Common myeloid progenitor, CD34-positive (primary cell): ENCODE measurements around the gene CD244.

ENCODE experiments used
- CTCF ChIA-PET: fragments of 350-600 bp; sonication (Branson Sonifier 250); formaldehyde crosslinking; loops from one replicate; lab custom pipeline; 2021; ENCODE audit warnings: antibody characterized with exemption; lab: Charles Lee
- POLR2A ChIA-PET: fragments of 350-600 bp; sonication (Branson Sonifier 250); formaldehyde crosslinking; loops from one replicate; lab custom pipeline; 2021; ENCODE audit warnings: antibody characterized with exemption; lab: Charles Lee
- DNase-seq, 3 donors: peaks; one replicate each; pipeline versions ENCODE4 v3.0.0 to v3.0.0-alpha.2; 2013
- H3K27ac ChIP-seq, 2 experiments: 1 replicate in 1 of 2; 2 replicates in 1 of 2; pipeline ENCODE4 v1.7.0; 2013; ENCODE audit warnings: inconsistent platforms in 2 of 2, low read length in 2 of 2, mild to moderate bottlenecking in 2 of 2, low read depth in 1 of 2, moderate library complexity in 1 of 2; ENCODE audit not compliant: severe bottlenecking in 2 of 2, insufficient read depth in 1 of 2, poor library complexity in 1 of 2
- H3K27me3 ChIP-seq, 5 experiments: replicated peaks in 2 of 5; 1 replicate in 3 of 5; 2 replicates in 2 of 5; pipeline versions ENCODE4 v1.6.1 to v1.7.0; 2013; ENCODE audit warnings: low read length in 4 of 5, mild to moderate bottlenecking in 2 of 5, moderate library complexity in 2 of 5, inconsistent platforms in 1 of 5; ENCODE audit not compliant: insufficient read depth in 5 of 5, control insufficient read depth in 4 of 5
- H3K36me3 ChIP-seq, 4 experiments: 1 replicate in 2 of 4; 2 replicates in 2 of 4; pipeline versions ENCODE4 v1.6.1 to v1.7.0; 2013; ENCODE audit warnings: low read length in 3 of 4, control low read depth in 1 of 4, mild to moderate bottlenecking in 1 of 4; ENCODE audit not compliant: control insufficient read depth in 4 of 4, insufficient read depth in 4 of 4
- H3K4me1 ChIP-seq, 4 experiments: 1 replicate in 3 of 4; 2 replicates in 1 of 4; pipeline versions ENCODE4 v1.6.1 to v1.7.1; 2013; ENCODE audit warnings: low read length in 3 of 4, mild to moderate bottlenecking in 3 of 4, control low read depth in 1 of 4, inconsistent platforms in 1 of 4, moderate library complexity in 1 of 4; ENCODE audit not compliant: control insufficient read depth in 4 of 4, insufficient read depth in 4 of 4; ENCODE audit errors: control extremely low read depth in 1 of 4
- H3K4me3 ChIP-seq, 7 experiments: 1 replicate in 4 of 7; 2 replicates in 3 of 7; pipeline versions ENCODE4 v1.5.1 to v1.7.0; 2013; ENCODE audit warnings: mild to moderate bottlenecking in 7 of 7, low read length in 6 of 7, moderate library complexity in 6 of 7, inconsistent platforms in 2 of 7, low read depth in 2 of 7, control low read depth in 1 of 7; ENCODE audit not compliant: insufficient read depth in 4 of 7, control insufficient read depth in 1 of 7; ENCODE audit errors: extremely low read depth in 1 of 7
- H3K9me3 ChIP-seq, 5 experiments: 1 replicate in 4 of 5; 2 replicates in 1 of 5; pipeline versions ENCODE4 v1.6.1 to v1.7.1; 2013; ENCODE audit warnings: low read length in 4 of 5, mild to moderate bottlenecking in 2 of 5, inconsistent platforms in 1 of 5, low read depth in 1 of 5, moderate library complexity in 1 of 5; ENCODE audit not compliant: control insufficient read depth in 4 of 5, insufficient read depth in 2 of 5; ENCODE audit errors: control extremely low read depth in 1 of 5
- WGBS: methylation state at CpG from one replicate; pipeline ENCODE4 v1.1.5; 2013; ENCODE audit not compliant: insufficient coverage; 5-methylcytosine and 5-hydroxymethylcytosine counted together

The CD244 gene

GRCh38 chr1:160797861-160798273, 64.8 kb downstream of the CD244 start:
- peak in 2 of 3 donors; percentile 24 to 30 for DNase-seq
- peaks cover 0 to 19% (median 9%) of the 10 kb centered on the region in 5 experiments for H3K27me3 ChIP-seq
- ChIA-PET POLR2A (interaction anchor here (0.5 to 0.6 kb wide), 2 partner anchors 42 to 347 kb away, joined by 3 to 6 read pairs; no protein-coding TSS in a partner anchor), CTCF (interaction anchor here (0.7 to 2.8 kb wide), 7 partner anchors 9 to 74 kb away, joined by 3 to 9 read pairs (median 3); no protein-coding TSS in a partner anchor)
- H3K36me3 ChIP-seq: no peaks in the 10 kb centered on the region
- WGBS: 35% methylated on average over 2 of the region's 4 CpGs
- no peak overlapping the region for H3K27ac ChIP-seq
- no peaks in the 10 kb centered on the region for H3K9me3 ChIP-seq
- no peak overlapping the region for H3K4me3 ChIP-seq
- H3K4me1 ChIP-seq: peaks cover 9 to 22% (median 10%) of the 10 kb centered on the region in 4 experiments

- ChIA-PET POLR2A (no interaction called here), CTCF (interaction anchor here (1.7 to 2.8 kb wide), 2 partner anchors 17 to 21 kb away, joined by 5 to 9 read pairs; no protein-coding TSS in a partner anchor)
- peaks cover 9 to 22% (median 10%) of the 10 kb centered on the region in 4 experiments for H3K4me1 ChIP-seq
- H3K36me3 ChIP-seq: no peaks in the 10 kb centered on the region
- H3K4me3 ChIP-seq: no peak overlapping the region
- no peak for DNase-seq
- 100% methylated on average over 1 of the region's 3 CpGs for WGBS
- H3K27ac ChIP-seq: no peak overlapping the region
- no peaks in the 10 kb centered on the region for H3K9me3 ChIP-seq
- H3K27me3 ChIP-seq: peaks cover 0 to 19% (median 9%) of the 10 kb centered on the region in 5 experiments
Observed at GRCh38 chr1:160797271-160797709, 65.4 kb downstream of the CD244 start.

GRCh38 chr1:160795951-160796383, 66.7 kb downstream of the CD244 start, which contains the start of gene LY9:
Gene LY9 (plus strand): TSS chr1:160796174. CDS start chr1:160796188, 14 bp downstream.
- POLR2A ChIA-PET: no interaction called here
- peak within 1 kb of the TSS in 1 of 7 experiments; percentile 23 for H3K4me3 ChIP-seq

GRCh38 chr1:160794376-160794775, 68.3 kb downstream of the CD244 start:
- POLR2A ChIA-PET: no interaction called here
- no peak for DNase-seq
- H3K9me3 ChIP-seq: no peaks in the 10 kb centered on the region
- CTCF ChIA-PET: interaction anchor here (0.9 to 1.3 kb wide), 5 partner anchors 13 to 69 kb away, joined by 3 to 4 read pairs (median 3); no protein-coding TSS in a partner anchor
- H3K27me3 ChIP-seq: peaks cover 0 to 11% (median 3%) of the 10 kb centered on the region in 5 experiments
- no peak overlapping the region for H3K27ac ChIP-seq
- 67% methylated on average over 3 of the region's 3 CpGs for WGBS
- H3K36me3 ChIP-seq: no peaks in the 10 kb centered on the region
- H3K4me1 ChIP-seq: peaks cover 4 to 10% (median 5%) of the 10 kb centered on the region in 4 experiments
- no peak overlapping the region for H3K4me3 ChIP-seq

More at GRCh38 chr1:160795951-160796383, 66.7 kb downstream of the CD244 start, which contains the start of gene LY9:
- 93% methylated on average over 3 of the region's 4 CpGs for WGBS
- no peaks in the 10 kb centered on the region for H3K9me3 ChIP-seq
- peak within 1 kb of the TSS in 1 of 2 experiments; percentile 38 for H3K27ac ChIP-seq
- H3K27me3 ChIP-seq: peaks cover 0 to 19% (median 9%) of the 10 kb centered on the region in 5 experiments
- H3K36me3 ChIP-seq: no peaks in the 10 kb centered on the region
- CTCF ChIA-PET: interaction anchor here (1.7 to 1.8 kb wide), 2 partner anchors 16 to 22 kb away, joined by 5 read pairs; no protein-coding TSS in a partner anchor
- H3K4me1 ChIP-seq: peaks cover 8 to 17% (median 10%) of the 10 kb centered on the region in 4 experiments
- DNase-seq: peak; percentile 45 to 71 (median 51)

- POLR2A ChIA-PET: no interaction called here
- CTCF ChIA-PET: interaction anchor here (1.3 to 2.3 kb wide), 5 partner anchors 9 to 15 kb away, joined by 4 to 9 read pairs (median 4); no protein-coding TSS in a partner anchor
- no peak overlapping the region for H3K4me3 ChIP-seq
- no peaks in the 10 kb centered on the region for H3K36me3 ChIP-seq
- no peaks in the 10 kb centered on the region for H3K4me1 ChIP-seq
- 98% methylated on average over 8 of the region's 13 CpGs for WGBS
- no peaks in the 10 kb centered on the region for H3K9me3 ChIP-seq
- no peaks in the 10 kb centered on the region for H3K27me3 ChIP-seq
- DNase-seq: peak; percentile 37 to 70 (median 46)
- H3K27ac ChIP-seq: peak overlapping the region in 1 of 2 experiments; percentile 59
Observed at GRCh38 chr1:160789702-160790611, 72.7 kb downstream of the CD244 start.

GRCh38 chr1:160789051-160789701, 73.5 kb downstream of the CD244 start:
- Histone ChIP-seq H3K27ac (peak overlapping the region in 1 of 2 experiments; percentile 55), H3K9me3 (no peaks in the 10 kb centered on the region), H3K36me3 (no peaks in the 10 kb centered on the region), H3K4me1 (no peaks in the 10 kb centered on the region), H3K27me3 (no peaks in the 10 kb centered on the region), H3K4me3 (no peak overlapping the region)
- DNase-seq: no peak
- WGBS: 96% methylated on average over 4 of the region's 11 CpGs
- ChIA-PET POLR2A (no interaction called here), CTCF (interaction anchor here (1.0 to 2.3 kb wide), 4 partner anchors 8 to 109 kb away, joined by 3 to 9 read pairs (median 5); no protein-coding TSS in a partner anchor)
